H1 (cell line): Measurements from ENCODE around the gene ZNF396. TPM values are rescaled to one million over a fixed set of nuclear protein-coding genes. Genes with fewer than 3 reads are reported as not detected.

ENCODE experiments used
- CTBP2 ChIP-seq: IDR thresholded peaks from 2 replicates; pipeline ENCODE4 v1.7.0; 2011; ENCODE audit warnings: borderline replicate concordance, mild to moderate bottlenecking, moderate library complexity, mixed read lengths, low read length; ENCODE audit not compliant: insufficient read depth, insufficient read length
- POLR2AphosphoS5 ChIP-seq: IDR thresholded peaks from 2 replicates; pipeline ENCODE4 v1.6.1; 2011; ENCODE audit warnings: low read depth, low read length
- RXRA ChIP-seq: IDR thresholded peaks from 2 replicates; pipeline ENCODE4 v1.6.1; 2011; ENCODE audit warnings: low read depth, mild to moderate bottlenecking, low read length, moderate library complexity; ENCODE audit not compliant: insufficient read depth
- SIX5 ChIP-seq: IDR thresholded peaks from 2 replicates; pipeline ENCODE4 v1.6.1; 2011; ENCODE audit warnings: mild to moderate bottlenecking, low read depth, low read length
- polyA plus RNA-seq, 7 experiments: library from polyadenylated mRNA; depleted of rRNA in 3 of 7; stranded (reverse) in 5 of 7; unstranded in 2 of 7; fragments of >200 nt in 5 of 7; fragments of 200-250 nt in 2 of 7; gene quantifications; 1 replicate in 5 of 7; 2 replicates in 1 of 7; 4 replicates in 1 of 7; pipeline versions ENCODE4 v1.2.1 to v1.2.3, GENCODE V29; 2011 to 2013; ENCODE audit warnings: missing spikeins in 2 of 7, mixed read lengths in 2 of 7
- total RNA-seq: library from RNA; stranded (reverse); fragmentation: NEBNext Ultra II Directional; extraction: Animal tissue kit (Norgen Biotek cat#: 25700); gene quantifications from 2 replicates; pipeline ENCODE4 v1.2.1, GENCODE V29; 2021

Gene ZNF396
- total and polyA plus RNA-seq, 2 of the 8 experiments (the other 6 are each of a cell fraction or from before 2014, with no cell fraction given) = 0.44 to 0.74 TPM

DNA sequence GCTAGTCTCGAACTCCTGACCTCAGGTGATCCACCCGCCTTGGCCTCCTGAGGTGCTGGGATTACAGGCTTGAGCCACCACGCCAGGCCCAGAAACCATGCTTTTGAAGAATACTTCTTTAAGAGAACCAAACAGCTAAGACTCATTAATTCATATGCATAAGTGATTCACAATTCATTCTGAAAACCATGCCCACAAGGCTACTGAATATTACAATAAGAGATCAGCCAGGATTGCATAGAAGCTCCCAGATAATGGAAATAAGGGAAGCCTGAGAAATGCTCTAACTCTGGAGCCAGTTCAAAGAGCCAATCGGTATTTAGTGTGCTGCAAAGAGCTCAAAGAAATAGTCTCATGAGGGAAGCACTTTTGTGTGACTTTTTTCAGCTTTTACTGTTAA lies 2.4 kb downstream of the ZNF396 start (continued):
- TF ChIP-seq SIX5 (no peak), CTBP2 (no peak), POLR2AphosphoS5 (no peak), RXRA (no peak)
